Body of pancreas (tissue), 4 donors: ENCODE results near the gene NTSR1. TPM values are rescaled to one million over a fixed set of nuclear protein-coding genes. Genes with fewer than 3 reads are reported as not detected.

Experiments
- ATAC-seq: fragments of 150-250 bp; one replicate; pipeline ENCODE4 v1.9.1; 2016
- DNase-seq, 4 donors: peaks; one replicate each; pipeline ENCODE4 v3.0.0-alpha.2; 2019
- H3K27ac ChIP-seq, 4 donors: fragments of 200-600 bp; sonication (generic); 1 replicate in 3 of 4; 2 replicates in 1 of 4; pipeline versions ENCODE4 v1.5.1 to v1.6.1; 2016 to 2019; ENCODE audit warnings: mild to moderate bottlenecking in 1 of 4, mixed read lengths in 1 of 4, moderate library complexity in 1 of 4
- H3K27me3 ChIP-seq, 2 donors: fragments of 200-600 bp; sonication (generic); one replicate each; pipeline ENCODE4 v1.6.0; 2016; ENCODE audit warnings: mild to moderate bottlenecking in 1 of 2
- H3K36me3 ChIP-seq, 2 donors: fragments of 200-600 bp; sonication (generic); replicated peaks in 1 of 2; 2 replicates each; pipeline ENCODE4 v1.5.1; 2016; ENCODE audit warnings: low read depth in 2 of 2; ENCODE audit not compliant: insufficient read depth in 1 of 2
- H3K4me1 ChIP-seq: fragments of 200-600 bp; sonication (generic); one replicate; pipeline ENCODE4 v1.6.0; 2016
- H3K4me3 ChIP-seq, 2 donors: fragments of 200-600 bp; sonication (generic); 1 replicate in 1 of 2; 2 replicates in 1 of 2; pipeline ENCODE4 v1.5.1; 2016 to 2019
- H3K9me3 ChIP-seq, 3 donors: fragments of 200-600 bp; sonication (generic); 1 replicate in 2 of 3; 2 replicates in 1 of 3; pipeline ENCODE4 v1.5.1; 2016
- CTCF ChIP-seq, 7 experiments: fragments of 450-650 bp in 4 of 7; fragments of 200-600 bp in 3 of 7; sonication (generic) in 3 of 7; IDR thresholded peaks; one replicate each; pipeline ENCODE4 v1.5.1; 2016 to 2019; ENCODE audit warnings: antibody characterized with exemption in 7 of 7
- POLR2A ChIP-seq, 3 donors: fragments of 450-650 bp; IDR thresholded peaks; one replicate each; pipeline ENCODE4 v1.6.1; 2016; ENCODE audit warnings: antibody characterized with exemption in 3 of 3, mild to moderate bottlenecking in 2 of 3
- WGBS, 2 donors: methylation state at CpG; one replicate each; pipeline ENCODE4 v1.1.5; 2017; 5-methylcytosine and 5-hydroxymethylcytosine counted together
- intact Hi-C: fragments of 100-400 bp; cut with DNase I; formaldehyde crosslinking; loops from one replicate; pipeline ENCODE4 v1.15.1; 2023
- total RNA-seq, 2 donors: library from RNA; depleted of rRNA; stranded (reverse); fragments of >200 nt; gene quantifications; one replicate each; pipeline ENCODE4 v1.1.0, GENCODE V29; 2016

Gene NTSR1
- total RNA-seq, 2 donors from 2014 or later: not detected

GRCh38 chr20:62772103-62772611, 63.5 kb downstream of the NTSR1 start:
- Histone ChIP-seq H3K27ac (peak overlapping the region; percentile 55 to 88 (median 80)), H3K4me1 (peaks cover 73% of the 10 kb centered on the region), H3K9me3 (no peaks in the 10 kb centered on the region), H3K4me3 (no peak overlapping the region), H3K27me3 (no peaks in the 10 kb centered on the region), H3K36me3 (no peaks in the 10 kb centered on the region)
- DNase-seq: no peak
- intact Hi-C loops: no loop called here
- TF ChIP-seq CTCF (IDR thresholded peaks at IDR 0.05): no peak
- TF ChIP-seq POLR2A (IDR thresholded peaks at IDR 0.05): no peak
- 33 to 53% methylated on average over 5 to 23 of the region's 23 CpGs for WGBS, 2 donors
- no peak for ATAC-seq

- Histone ChIP-seq H3K4me1 (peaks cover 73% of the 10 kb centered on the region), H3K4me3 (no peak overlapping the region), H3K9me3 (no peaks in the 10 kb centered on the region), H3K27me3 (no peaks in the 10 kb centered on the region), H3K36me3 (no peaks in the 10 kb centered on the region), H3K27ac (peak overlapping the region; percentile 55 to 88 (median 80))
- ATAC-seq: no peak
- intact Hi-C loops: no loop called here
- no peak for DNase-seq
- TF ChIP-seq POLR2A (IDR thresholded peaks at IDR 0.05) (no peak), CTCF (IDR thresholded peaks at IDR 0.05) (no peak)
- 21 to 34% methylated on average over 11 of the region's 11 CpGs for WGBS, 2 donors
Observed at GRCh38 chr20:62772619-62772989, 64.0 kb downstream of the NTSR1 start.

- no peaks in the 10 kb centered on the region for H3K27me3 ChIP-seq
- peak; percentile 41 to 69 (median 61) for DNase-seq
- no peaks in the 10 kb centered on the region for H3K36me3 ChIP-seq
- peak; percentile 54 for ATAC-seq
- 10 to 24% methylated on average over 14 to 19 of the region's 19 CpGs for WGBS, 2 donors
- H3K4me3 ChIP-seq: no peak overlapping the region
- H3K9me3 ChIP-seq: no peaks in the 10 kb centered on the region
- peaks cover 66% of the 10 kb centered on the region for H3K4me1 ChIP-seq
- H3K27ac ChIP-seq: peak overlapping the region; percentile 50 to 88 (median 80)
- intact Hi-C loops: no loop called here
- TF ChIP-seq POLR2A (IDR thresholded peaks at IDR 0.05) (peak in 2 of 3 donors; percentile 55 to 58), CTCF (IDR thresholded peaks at IDR 0.05) (no peak)
Observed at GRCh38 chr20:62772990-62773844, 64.6 kb downstream of the NTSR1 start.

- Histone ChIP-seq H3K27ac (peak overlapping the region; percentile 23 to 88 (median 80)), H3K36me3 (no peaks in the 10 kb centered on the region)
- 53 to 59% methylated on average over 27 to 29 of the region's 29 CpGs for WGBS, 2 donors
Observed at GRCh38 chr20:62773845-62774714, 65.4 kb downstream of the NTSR1 start.

More at GRCh38 chr20:62773845-62774714, 65.4 kb downstream of the NTSR1 start:
- no peaks in the 10 kb centered on the region for H3K9me3 ChIP-seq
- H3K27me3 ChIP-seq: no peaks in the 10 kb centered on the region
- H3K4me1 ChIP-seq: peaks cover 58% of the 10 kb centered on the region
- no peak overlapping the region for H3K4me3 ChIP-seq
- ATAC-seq (no peak), DNase-seq (no peak)
- intact Hi-C loops: no loop called here
- no peak for TF ChIP-seq POLR2A (IDR thresholded peaks at IDR 0.05)
- no peak for TF ChIP-seq CTCF (IDR thresholded peaks at IDR 0.05)
